PFSK-1 (cell line): ENCODE results near the gene OR10H2.

ENCODE experiments used
- FOXP2 ChIP-seq: optimal IDR thresholded peaks from 2 replicates; pipeline ENCODE3; 2011; ENCODE audit warnings: borderline replicate concordance, control low read depth, inconsistent platforms; ENCODE audit not compliant: insufficient read depth; ENCODE audit errors: extremely low read length, extremely low read depth
- POLR2AphosphoS5 ChIP-seq: IDR thresholded peaks from 2 replicates; pipeline ENCODE4 v1.6.1; 2012; ENCODE audit warnings: low read depth, mild to moderate bottlenecking, control low read depth, low read length, moderate library complexity
- SIN3A ChIP-seq: IDR thresholded peaks from 2 replicates; pipeline ENCODE4 v1.6.1; 2012; ENCODE audit warnings: mild to moderate bottlenecking, low read length, moderate library complexity, borderline replicate concordance; ENCODE audit not compliant: insufficient read depth
- TAF1 ChIP-seq: IDR thresholded peaks from 2 replicates; pipeline ENCODE4 v1.6.1; 2012; ENCODE audit warnings: low read length, control low read depth, borderline replicate concordance; ENCODE audit not compliant: insufficient read depth
- TF ChIP-seq, protein P1 (sequence below), 2 experiments: IDR thresholded peaks; 2 replicates each; pipeline versions ENCODE4 v1.6.1 to v1.8.0; 2011 to 2012; ENCODE audit warnings: low read depth in 2 of 2, low read length in 2 of 2, control low read depth in 1 of 2, inconsistent platforms in 1 of 2, mild to moderate bottlenecking in 1 of 2, moderate library complexity in 1 of 2; ENCODE audit not compliant: insufficient read depth in 1 of 2

DNA sequence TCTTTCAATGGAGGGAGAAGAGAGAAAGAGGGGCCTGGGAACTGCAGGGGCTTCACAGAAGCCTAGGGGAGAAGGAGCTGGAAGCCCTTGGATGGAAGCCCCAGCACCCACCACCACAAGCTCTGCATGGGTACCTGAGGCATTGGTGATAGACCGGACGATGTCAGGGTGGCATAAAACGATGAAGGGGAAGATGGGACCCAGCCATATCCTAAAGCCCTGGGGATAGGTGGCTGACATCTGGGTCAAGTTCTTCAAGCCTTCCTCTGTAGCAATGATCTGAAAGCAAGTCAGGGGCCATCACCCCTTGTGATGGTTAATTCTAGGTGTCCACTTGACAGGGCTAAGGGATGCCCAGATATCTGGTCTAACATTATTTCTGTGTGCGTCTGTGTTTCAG, 48.4 kb downstream of the OR10H2 start:
- no peak for TF ChIP-seq POLR2AphosphoS5
- no peak for TF ChIP-seq SIN3A
- TF ChIP-seq, protein P1, sequence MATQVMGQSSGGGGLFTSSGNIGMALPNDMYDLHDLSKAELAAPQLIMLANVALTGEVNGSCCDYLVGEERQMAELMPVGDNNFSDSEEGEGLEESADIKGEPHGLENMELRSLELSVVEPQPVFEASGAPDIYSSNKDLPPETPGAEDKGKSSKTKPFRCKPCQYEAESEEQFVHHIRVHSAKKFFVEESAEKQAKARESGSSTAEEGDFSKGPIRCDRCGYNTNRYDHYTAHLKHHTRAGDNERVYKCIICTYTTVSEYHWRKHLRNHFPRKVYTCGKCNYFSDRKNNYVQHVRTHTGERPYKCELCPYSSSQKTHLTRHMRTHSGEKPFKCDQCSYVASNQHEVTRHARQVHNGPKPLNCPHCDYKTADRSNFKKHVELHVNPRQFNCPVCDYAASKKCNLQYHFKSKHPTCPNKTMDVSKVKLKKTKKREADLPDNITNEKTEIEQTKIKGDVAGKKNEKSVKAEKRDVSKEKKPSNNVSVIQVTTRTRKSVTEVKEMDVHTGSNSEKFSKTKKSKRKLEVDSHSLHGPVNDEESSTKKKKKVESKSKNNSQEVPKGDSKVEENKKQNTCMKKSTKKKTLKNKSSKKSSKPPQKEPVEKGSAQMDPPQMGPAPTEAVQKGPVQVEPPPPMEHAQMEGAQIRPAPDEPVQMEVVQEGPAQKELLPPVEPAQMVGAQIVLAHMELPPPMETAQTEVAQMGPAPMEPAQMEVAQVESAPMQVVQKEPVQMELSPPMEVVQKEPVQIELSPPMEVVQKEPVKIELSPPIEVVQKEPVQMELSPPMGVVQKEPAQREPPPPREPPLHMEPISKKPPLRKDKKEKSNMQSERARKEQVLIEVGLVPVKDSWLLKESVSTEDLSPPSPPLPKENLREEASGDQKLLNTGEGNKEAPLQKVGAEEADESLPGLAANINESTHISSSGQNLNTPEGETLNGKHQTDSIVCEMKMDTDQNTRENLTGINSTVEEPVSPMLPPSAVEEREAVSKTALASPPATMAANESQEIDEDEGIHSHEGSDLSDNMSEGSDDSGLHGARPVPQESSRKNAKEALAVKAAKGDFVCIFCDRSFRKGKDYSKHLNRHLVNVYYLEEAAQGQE (IDR thresholded peaks at IDR 0.05; ENCODE audit: insufficient read depth in 1 of 2, low read depth in 2 of 2, low read length in 2 of 2) = no peak
- TF ChIP-seq TAF1 = no peak
- TF ChIP-seq FOXP2 = no peak
